GM12872 (cell line): ENCODE data around the gene SECTM1.

Experiments used
- CTCF ChIP-seq: IDR thresholded peaks from 3 replicates; pipeline ENCODE4 v1.5.1; 2011; ENCODE audit warnings: low read depth, mild to moderate bottlenecking, low read length, moderate library complexity; ENCODE audit not compliant: insufficient read depth

The SECTM1 gene

GRCh38 chr17:82333279-82334171 is at the start of gene SECTM1:
TSS of gene SECTM1 (minus strand) at chr17:82333766. CDS start at chr17:82327240, 6,526 bp downstream.
- TF ChIP-seq CTCF: no peak

- no peak for TF ChIP-seq CTCF
Observed at GRCh38 chr17:82382933-82383255, 49.3 kb upstream of the SECTM1 start.

- no peak for TF ChIP-seq CTCF
Observed at GRCh38 chr17:82380860-82381702, 47.5 kb upstream of the SECTM1 start.

- no peak for TF ChIP-seq CTCF
Observed at GRCh38 chr17:82378741-82379021, 45.1 kb upstream of the SECTM1 start.

GRCh38 chr17:82377924-82378740 is 44.6 kb upstream of the SECTM1 start:
- TF ChIP-seq CTCF: no peak

GRCh38 chr17:82376042-82376730 is 42.6 kb upstream of the SECTM1 start:
- TF ChIP-seq CTCF: no peak
